Stimulated activated CD4-positive, alpha-beta T cell treated with anti-CD3 and anti-CD28 coated beads, Interleukin-2, amount 100 ng/mL, for 4 hours (primary cell): ENCODE data around the gene SMC5.
"Not testable (repeated sequence)": the region's sequence is repeated elsewhere in the genome, so short reads cannot be mapped to it uniquely, and the experiment has no call there.

Source experiments
- DNase-seq: peaks from one replicate; pipeline ENCODE4 v3.0.0-alpha.2; 2020; ENCODE audit warnings: low read depth

The SMC5 gene

GRCh38 chr9:70258692-70259511, at the start of gene SMC5:
Gene SMC5, plus strand, starts transcription at chr9:70258978. Its CDS starts 101 bp downstream, at chr9:70259079.
- DNase-seq, result peak; percentile 77

- no peak for DNase-seq
Observed at GRCh38 chr9:70217029-70217428, 41.7 kb upstream of the SMC5 start.

GRCh38 chr9:70218767-70219166, 40.0 kb upstream of the SMC5 start:
- DNase-seq, result no peak

- no peak for DNase-seq
Observed at GRCh38 chr9:70220216-70220615, 38.6 kb upstream of the SMC5 start.

- DNase-seq, result no peak
Observed at GRCh38 chr9:70222354-70222753, 36.4 kb upstream of the SMC5 start.

GRCh38 chr9:70228118-70228517, 30.7 kb upstream of the SMC5 start:
- DNase-seq, result no peak

GRCh38 chr9:70228611-70229010, 30.2 kb upstream of the SMC5 start:
- no peak for DNase-seq

- DNase-seq, result no peak
Observed at GRCh38 chr9:70229026-70229425, 29.8 kb upstream of the SMC5 start.

GRCh38 chr9:70229579-70229978, 29.2 kb upstream of the SMC5 start:
- DNase-seq, result no peak

GRCh38 chr9:70232476-70232875, 26.3 kb upstream of the SMC5 start:
- DNase-seq, result no peak

GRCh38 chr9:70234208-70234607, 24.6 kb upstream of the SMC5 start:
- not testable (repeated sequence) for DNase-seq

- not testable (repeated sequence) for DNase-seq
Observed at GRCh38 chr9:70245952-70246351, 12.8 kb upstream of the SMC5 start.

- no peak for DNase-seq
Observed at GRCh38 chr9:70250221-70250620, 8.6 kb upstream of the SMC5 start.

GRCh38 chr9:70255486-70255885, 3.3 kb upstream of the SMC5 start:
- DNase-seq, result no peak

- DNase-seq, result no peak
Observed at GRCh38 chr9:70256123-70256551, 2.6 kb upstream of the SMC5 start.

- DNase-seq, result no peak
Observed at GRCh38 chr9:70257502-70257901, 1.3 kb upstream of the SMC5 start.

GRCh38 chr9:70257991-70258691, 637 bp upstream of the SMC5 start:
- peak; percentile 1 for DNase-seq

- no peak for DNase-seq
Observed at GRCh38 chr9:70259512-70259802, 679 bp downstream of the SMC5 start.

- no peak for DNase-seq
Observed at GRCh38 chr9:70260007-70260443, 1.2 kb downstream of the SMC5 start.

GRCh38 chr9:70260606-70261005, 1.8 kb downstream of the SMC5 start:
- DNase-seq, result no peak

- no peak for DNase-seq
Observed at GRCh38 chr9:70261131-70261870, 2.5 kb downstream of the SMC5 start.

GRCh38 chr9:70262366-70262765, 3.6 kb downstream of the SMC5 start:
- no peak for DNase-seq

GRCh38 chr9:70262948-70263347, 4.2 kb downstream of the SMC5 start:
- no peak for DNase-seq
